ENCODE measurements around the gene GNG12. TPM values are rescaled to one million over a fixed set of nuclear protein-coding genes. Genes with fewer than 3 reads are reported as not detected.

The GNG12 gene
- total RNA-seq, 2 donors from 2014 or later = 116 to 137 TPM

- no peaks in the 10 kb centered on the region for H3K9me3 ChIP-seq
- no peak for DNase-seq (ENCODE audit: low spot score)
These were observed 41.3 kb upstream of the GNG12 start for GRCh38 chr1:67874501-67875111.

GRCh38 chr1:67869233-67869632 lies 36.0 kb upstream of the GNG12 start:
- TF ChIP-seq CTCF (IDR thresholded peaks at IDR 0.05) = no peak
- ATAC-seq (ENCODE audit: insufficient number of reproducible peaks, low FRiP score, low read depth) = no peak
- H3K4me1 ChIP-seq (ENCODE audit: control insufficient read depth in 1 of 2, low read depth in 2 of 2) = no peaks in the 10 kb centered on the region

More at GRCh38 chr1:67874501-67875111, 41.3 kb upstream of the GNG12 start:
- no peak for TF ChIP-seq CTCF (IDR thresholded peaks at IDR 0.05)
- ATAC-seq (ENCODE audit: insufficient number of reproducible peaks, low FRiP score, low read depth) = no peak
- Histone ChIP-seq H3K36me3 (no peaks in the 10 kb centered on the region), H3K4me1 (ENCODE audit: control insufficient read depth in 1 of 2, low read depth in 2 of 2) (no peaks in the 10 kb centered on the region), H3K27ac (no peak overlapping the region), H3K4me3 (no peak overlapping the region), H3K27me3 (replicated peaks; ENCODE audit: insufficient read depth) (no peaks in the 10 kb centered on the region)

GRCh38 chr1:67863637-67864036 lies 30.4 kb upstream of the GNG12 start:
- DNase-seq (ENCODE audit: low spot score) = no peak
- no peak for TF ChIP-seq CTCF (IDR thresholded peaks at IDR 0.05)

More at GRCh38 chr1:67869233-67869632, 36.0 kb upstream of the GNG12 start:
- no peak overlapping the region for H3K4me3 ChIP-seq
- H3K27ac ChIP-seq = no peak overlapping the region
- no peaks in the 10 kb centered on the region for H3K36me3 ChIP-seq
- no peaks in the 10 kb centered on the region for H3K9me3 ChIP-seq
- DNase-seq (ENCODE audit: low spot score) = no peak
- no peaks in the 10 kb centered on the region for H3K27me3 ChIP-seq (replicated peaks; ENCODE audit: insufficient read depth)

GRCh38 chr1:67862685-67863084 lies 29.4 kb upstream of the GNG12 start:
- no peak for ATAC-seq (ENCODE audit: insufficient number of reproducible peaks, low FRiP score, low read depth)
- DNase-seq (ENCODE audit: low spot score) = no peak
- TF ChIP-seq CTCF (IDR thresholded peaks at IDR 0.05) = no peak
- H3K4me3 ChIP-seq = no peak overlapping the region
- no peaks in the 10 kb centered on the region for H3K4me1 ChIP-seq (ENCODE audit: control insufficient read depth in 1 of 2, low read depth in 2 of 2)
- H3K9me3 ChIP-seq = no peaks in the 10 kb centered on the region
- H3K36me3 ChIP-seq = no peaks in the 10 kb centered on the region
- H3K27ac ChIP-seq = no peak overlapping the region
- no peaks in the 10 kb centered on the region for H3K27me3 ChIP-seq (replicated peaks; ENCODE audit: insufficient read depth)

More at GRCh38 chr1:67863637-67864036, 30.4 kb upstream of the GNG12 start:
- no peak for ATAC-seq (ENCODE audit: insufficient number of reproducible peaks, low FRiP score, low read depth)
- H3K4me3 ChIP-seq = no peak overlapping the region
- no peaks in the 10 kb centered on the region for H3K9me3 ChIP-seq
- no peaks in the 10 kb centered on the region for H3K27me3 ChIP-seq (replicated peaks; ENCODE audit: insufficient read depth)
- no peaks in the 10 kb centered on the region for H3K4me1 ChIP-seq (ENCODE audit: control insufficient read depth in 1 of 2, low read depth in 2 of 2)
- H3K36me3 ChIP-seq = no peaks in the 10 kb centered on the region
- H3K27ac ChIP-seq = no peak overlapping the region

- no peak for DNase-seq (ENCODE audit: low spot score)
- ATAC-seq (ENCODE audit: insufficient number of reproducible peaks, low FRiP score, low read depth) = no peak
- Histone ChIP-seq H3K4me3 (no peak overlapping the region), H3K27ac (no peak overlapping the region), H3K4me1 (ENCODE audit: control insufficient read depth in 1 of 2, low read depth in 2 of 2) (no peaks in the 10 kb centered on the region), H3K9me3 (no peaks in the 10 kb centered on the region), H3K27me3 (replicated peaks; ENCODE audit: insufficient read depth) (no peaks in the 10 kb centered on the region), H3K36me3 (no peaks in the 10 kb centered on the region)
- TF ChIP-seq CTCF (IDR thresholded peaks at IDR 0.05) = no peak
These were observed 28.7 kb upstream of the GNG12 start for GRCh38 chr1:67861856-67862516.
